Activated CD4-positive, CD25-positive, alpha-beta regulatory T cell treated with anti-CD3 and anti-CD28 coated beads, Interleukin-2, amount 50 U/mL, for 72 hours (primary cell): Measurements from ENCODE around the gene PRKN.
"Not testable (repeated sequence)": the region's sequence is repeated elsewhere in the genome, so short reads cannot be mapped to it uniquely, and the experiment has no call there.

Source experiments
- DNase-seq: peaks from one replicate; pipeline ENCODE4 v3.0.0; 2021

The PRKN gene

GRCh38 chr6:161924516-161925116 is 803.0 kb downstream of the PRKN start:
- no peak for DNase-seq

GRCh38 chr6:161922631-161923119 is 804.9 kb downstream of the PRKN start:
- DNase-seq = no peak

DNA sequence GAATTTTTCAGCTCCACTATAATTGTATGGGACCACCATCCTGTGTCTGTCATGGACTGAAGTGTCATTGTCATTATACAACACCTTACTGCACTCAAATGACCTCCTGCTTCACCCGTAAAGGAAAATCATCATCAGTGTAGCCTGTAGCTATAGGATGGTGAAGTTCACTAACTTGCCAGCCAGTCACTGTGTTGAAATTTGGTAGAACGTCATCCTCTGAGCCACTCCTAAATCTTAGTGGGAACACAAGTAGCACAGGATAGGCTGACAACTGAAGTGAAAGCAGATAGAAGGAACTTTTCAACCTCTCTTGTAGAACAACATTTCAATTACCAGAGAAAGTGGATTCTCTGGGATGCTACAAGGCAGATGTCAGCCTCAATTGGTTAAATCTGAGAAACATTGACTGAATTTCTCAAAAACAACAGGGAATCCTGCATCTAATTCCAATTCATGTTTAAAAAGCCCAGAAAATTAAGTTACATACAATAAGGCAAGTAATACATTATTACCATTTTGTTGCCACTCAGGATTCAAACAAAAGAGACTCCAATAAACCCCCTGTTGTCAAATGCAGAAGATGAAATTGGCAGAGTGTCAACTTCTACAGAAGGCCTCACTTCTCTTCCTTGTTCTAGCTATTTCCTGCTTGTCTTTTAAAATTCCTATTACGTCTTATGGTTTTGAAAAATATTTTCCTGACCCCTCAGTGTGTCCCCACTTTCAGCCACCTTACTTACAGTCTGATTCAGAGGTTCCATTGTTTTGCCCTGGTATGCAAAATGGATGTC is 805.8 kb downstream of the PRKN start:
- no peak for DNase-seq

DNA sequence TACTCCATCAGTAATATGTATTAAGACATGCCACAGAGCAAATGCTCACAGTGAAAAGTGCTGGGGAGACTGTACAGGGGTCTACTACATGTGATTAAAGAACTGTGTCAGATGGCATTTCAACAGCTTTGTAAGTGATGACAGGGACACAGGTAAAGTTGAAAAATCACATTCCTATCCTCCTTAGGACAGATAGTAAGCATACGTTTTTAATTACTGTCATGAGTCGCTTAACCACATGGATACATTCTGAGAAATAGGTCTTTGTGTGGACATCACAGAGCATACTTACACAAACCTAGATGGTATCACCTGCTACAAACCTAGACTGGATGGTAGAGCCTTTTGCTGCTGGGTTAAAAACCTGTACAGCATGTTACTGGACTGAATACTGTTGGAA is 807.9 kb downstream of the PRKN start:
- DNase-seq = no peak

DNA sequence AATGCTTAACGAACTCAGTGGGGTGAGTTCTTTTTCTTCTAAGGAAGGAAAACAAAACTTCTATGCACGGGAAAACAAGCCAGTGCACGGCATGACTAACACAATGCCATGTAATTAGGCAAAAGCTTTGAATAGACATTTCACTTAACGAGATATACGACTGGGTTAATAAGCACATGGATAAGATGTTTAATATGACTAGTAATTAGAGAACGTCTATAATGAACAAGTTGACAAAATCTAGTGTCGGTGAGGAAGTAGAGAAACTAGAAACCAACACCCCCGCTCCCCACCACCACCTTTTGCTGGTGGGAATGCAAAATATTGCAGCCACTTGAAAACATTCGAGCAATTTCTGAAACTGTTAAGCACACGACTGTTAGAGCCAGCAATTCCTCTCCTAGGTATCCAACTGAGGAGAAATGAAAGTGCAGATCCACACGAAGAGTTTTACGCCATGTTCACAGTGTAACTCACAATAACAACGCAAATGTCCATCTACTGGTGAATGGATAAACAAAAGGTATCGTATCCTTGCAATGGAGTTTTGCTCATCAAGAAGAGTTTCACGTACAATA is 808.8 kb downstream of the PRKN start:
- DNase-seq = no peak

DNA sequence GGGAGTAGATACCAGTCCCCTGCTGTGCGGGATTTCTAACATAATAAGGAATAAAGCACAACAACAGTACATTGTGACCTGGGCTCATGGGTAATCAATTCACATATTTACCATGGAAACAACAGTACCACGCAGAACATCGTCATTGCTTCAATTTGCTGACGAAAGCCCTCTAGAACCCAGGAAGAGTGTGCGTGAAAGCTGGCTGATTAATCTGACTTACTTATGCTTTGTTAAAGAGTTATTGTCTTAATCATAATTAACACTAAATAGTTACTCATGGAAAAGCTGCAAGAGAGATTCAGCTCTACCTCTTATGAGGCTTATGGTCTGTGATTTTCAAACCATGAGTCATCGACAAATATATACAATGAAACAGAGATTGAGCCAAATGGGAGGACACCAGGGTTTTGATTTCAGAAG is 809.4 kb downstream of the PRKN start:
- DNase-seq = no peak

- DNase-seq = no peak
Measured at GRCh38 chr6:161917645-161918044, 809.9 kb downstream of the PRKN start.

DNA sequence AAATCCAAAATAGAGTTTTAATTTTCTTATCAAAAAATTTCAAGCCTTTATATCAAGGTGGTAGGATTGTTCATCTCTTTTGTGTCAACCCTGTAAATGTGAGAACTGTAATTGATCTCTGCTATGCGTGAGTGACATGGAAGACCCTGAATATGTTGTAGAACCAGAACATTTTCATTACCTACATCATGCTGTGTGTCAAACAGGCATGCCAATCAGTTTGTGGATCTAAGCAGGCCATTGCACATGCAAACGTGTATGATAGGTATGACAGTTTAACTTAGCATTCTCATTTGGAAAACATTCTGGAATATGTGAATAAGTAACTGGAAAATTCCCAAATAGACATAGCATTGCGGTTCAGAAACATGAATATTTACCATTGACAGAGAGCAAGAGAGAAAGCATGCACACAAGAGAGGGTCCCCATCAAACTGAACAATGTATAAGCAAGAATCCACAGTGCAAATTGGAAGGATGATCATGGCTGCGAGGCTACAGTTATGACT is 812.1 kb downstream of the PRKN start:
- no peak for DNase-seq

DNA sequence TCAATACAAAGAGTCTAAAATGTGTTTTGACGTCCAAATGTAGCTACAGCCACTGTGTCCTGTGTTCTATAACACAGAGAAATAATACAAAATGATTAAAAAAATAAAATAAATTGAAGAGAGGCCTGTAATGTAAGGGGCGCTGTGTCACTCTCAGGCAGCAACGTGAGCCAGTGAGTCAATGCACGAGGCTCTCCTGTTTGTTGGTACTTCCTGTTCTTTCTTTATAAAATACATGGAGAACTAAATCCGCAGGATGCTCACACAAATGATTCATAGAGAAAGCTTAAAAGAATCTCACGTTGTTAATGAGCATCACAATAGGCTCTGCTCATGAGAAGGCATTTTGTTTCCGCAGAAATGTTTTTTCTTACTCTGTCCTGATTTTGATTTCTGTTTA is 818.7 kb downstream of the PRKN start:
- no peak for DNase-seq

GRCh38 chr6:161906571-161906970 is 821.0 kb downstream of the PRKN start:
- DNase-seq = no peak

GRCh38 chr6:161903584-161904212 is 823.9 kb downstream of the PRKN start:
- no peak for DNase-seq

- DNase-seq = no peak
Measured at GRCh38 chr6:161901740-161902426, 825.7 kb downstream of the PRKN start.

DNA sequence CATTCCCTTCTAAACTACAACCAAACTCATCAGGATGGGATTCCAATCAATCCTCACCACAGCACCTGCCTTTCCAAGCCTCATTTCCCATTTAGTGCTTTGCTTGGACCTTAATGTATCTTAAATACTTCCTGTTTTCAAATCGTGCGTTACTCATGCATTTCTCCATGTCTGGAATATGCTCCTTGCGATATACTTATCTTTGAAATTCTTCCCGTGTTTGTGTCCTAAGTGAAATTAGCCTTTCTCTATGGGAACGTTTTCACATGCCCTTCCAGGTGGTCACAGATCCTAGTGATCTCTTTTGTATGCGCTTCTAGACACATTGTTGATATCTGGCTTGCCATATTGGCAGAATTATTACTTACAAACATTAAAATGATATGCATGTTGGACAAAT is 833.1 kb downstream of the PRKN start:
- DNase-seq = no peak

DNA sequence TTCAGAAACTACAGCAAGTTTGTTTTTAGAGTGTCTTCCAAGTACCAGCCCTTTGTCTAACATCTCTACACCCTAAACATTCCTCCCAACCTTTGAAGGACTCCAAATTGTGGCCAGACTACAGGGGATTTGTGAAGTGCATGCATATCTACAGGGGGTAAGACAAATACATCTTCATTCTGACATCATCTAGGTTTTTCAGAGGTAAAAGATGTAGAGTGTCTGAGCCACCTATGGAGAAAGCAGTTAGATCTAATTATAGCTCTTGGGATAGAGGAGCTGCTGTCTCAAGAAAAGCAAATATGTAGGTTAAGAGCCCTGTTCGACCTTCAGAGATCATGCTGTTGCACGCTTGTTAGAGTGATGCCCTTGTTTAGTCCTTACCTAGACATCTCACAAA is 836.0 kb downstream of the PRKN start:
- DNase-seq = no peak

DNA sequence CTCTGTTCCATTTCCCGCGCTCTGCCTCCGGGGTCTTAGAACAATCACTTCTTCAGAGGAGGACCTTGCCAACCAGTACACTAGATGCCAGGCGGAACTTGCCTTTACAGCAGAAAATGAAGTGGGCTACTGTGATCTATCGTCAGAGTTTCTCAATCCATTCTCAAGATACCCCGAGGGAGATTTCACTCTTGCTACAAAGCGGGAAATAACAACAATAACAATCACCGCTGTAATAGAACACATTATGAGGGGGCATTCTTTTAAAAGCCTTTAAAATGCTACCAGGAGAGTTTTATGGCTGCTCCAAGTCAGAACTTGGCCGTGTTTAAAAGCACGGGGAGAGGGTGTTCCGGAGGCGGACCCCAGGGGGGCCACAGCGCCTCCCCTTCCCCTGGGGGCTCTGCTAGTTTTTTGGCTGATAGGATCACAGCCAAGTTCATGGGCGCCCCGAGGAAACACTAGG is 836.7 kb downstream of the PRKN start:
- no peak for DNase-seq

GRCh38 chr6:161890133-161890831 is 837.3 kb downstream of the PRKN start:
- no peak for DNase-seq

DNA sequence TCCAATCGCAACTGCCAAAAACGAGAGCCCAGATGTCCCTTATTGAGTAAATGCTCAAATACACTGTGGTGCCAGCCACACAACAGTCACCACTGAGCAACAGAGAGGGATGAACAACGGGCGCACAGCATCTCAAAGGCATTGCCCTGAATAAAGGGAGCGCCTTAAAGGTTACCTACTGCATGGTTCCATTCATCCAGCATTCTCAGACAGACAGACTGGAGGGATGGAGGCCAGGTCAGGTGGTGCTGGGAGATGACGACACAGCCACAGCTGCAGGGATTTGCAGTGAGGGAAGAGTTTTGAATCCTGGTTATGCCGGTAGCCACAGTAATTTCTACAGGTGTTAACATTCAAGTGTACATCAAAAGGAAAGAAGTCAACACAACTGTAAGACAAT is 838.2 kb downstream of the PRKN start:
- no peak for DNase-seq

DNA sequence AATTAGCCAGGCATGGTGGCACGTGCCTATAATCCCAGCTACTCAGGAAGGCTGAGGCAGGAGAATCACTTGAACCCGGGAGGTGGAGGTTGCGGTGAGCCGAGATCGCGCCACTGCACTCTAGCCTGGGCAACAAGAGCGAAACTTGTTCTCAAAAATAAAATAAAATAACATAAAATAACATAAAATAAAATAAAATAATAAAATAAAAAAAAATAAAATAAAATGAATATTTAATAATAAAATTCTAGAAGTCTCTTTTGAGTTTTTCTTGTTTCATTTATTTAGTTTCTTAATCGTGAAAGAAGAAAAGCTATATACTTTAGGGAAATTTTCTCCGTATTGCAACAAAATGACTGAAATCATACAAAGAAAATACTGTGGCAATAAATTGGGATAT is 841.0 kb downstream of the PRKN start:
- DNase-seq = not testable (repeated sequence)

DNA sequence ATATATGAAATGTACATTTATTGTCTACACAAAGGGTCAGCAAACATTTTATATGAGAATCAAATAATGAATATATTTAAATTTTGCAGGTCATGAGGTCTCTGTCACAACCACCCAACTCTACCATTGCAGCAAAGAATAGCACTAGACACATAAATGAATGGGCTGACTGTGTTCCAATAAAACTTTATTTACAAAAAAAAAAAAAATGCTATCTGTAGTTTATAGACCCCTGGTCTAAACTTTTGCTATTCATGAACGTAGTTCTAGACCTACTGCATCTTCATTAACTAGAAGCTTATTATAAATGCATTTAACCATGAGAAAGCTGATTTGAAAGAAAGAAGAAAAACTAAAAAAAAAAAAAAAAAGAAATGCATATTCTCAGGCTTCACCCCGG is 842.8 kb downstream of the PRKN start:
- no peak for DNase-seq

- no peak for DNase-seq
Measured at GRCh38 chr6:161882196-161882765, 845.3 kb downstream of the PRKN start.

GRCh38 chr6:161880056-161880455 is 847.5 kb downstream of the PRKN start:
- no peak for DNase-seq

DNA sequence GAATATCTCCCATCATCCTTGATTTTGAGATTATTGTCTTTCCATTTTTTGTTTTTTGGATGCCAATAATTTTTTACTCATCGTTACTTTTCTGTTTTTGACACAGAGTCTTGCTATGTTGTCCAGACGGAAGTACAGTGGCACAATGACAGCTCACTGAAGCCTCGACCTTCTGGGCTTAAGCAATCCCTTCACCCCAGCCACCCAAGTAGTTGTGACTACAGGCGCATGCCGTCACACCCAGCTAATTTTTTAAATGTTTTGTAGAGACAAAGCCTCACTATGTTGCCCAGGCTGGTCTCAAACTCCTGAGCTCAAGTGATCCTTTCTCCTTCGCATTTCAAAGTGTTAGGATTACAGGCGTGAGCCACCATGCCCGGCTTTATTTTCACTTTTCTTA is 851.3 kb downstream of the PRKN start:
- DNase-seq = no peak
